ENCODE data around the gene CASP5. TPM values are rescaled to one million over a fixed set of nuclear protein-coding genes. Genes with fewer than 3 reads are reported as not detected.
A peak's percentile ranks its signal among the peaks of the same experiment; 100 is the strongest.

Gene CASP5
- total RNA-seq, 1 experiment from 2014 or later = not detected

GRCh38 chr11:105000167-105000566 is 22.8 kb downstream of the CASP5 start (continued):
- TF ChIP-seq ARID4B (CRISPR knock-in tag; IDR thresholded peaks at IDR 0.05; ENCODE audit: borderline replicate concordance) (no peak), ZNF512 (CRISPR knock-in tag; IDR thresholded peaks at IDR 0.05; ENCODE audit: borderline replicate concordance) (no peak), FOXP4 (CRISPR knock-in tag; IDR thresholded peaks at IDR 0.05) (no peak), PRDM15 (CRISPR knock-in tag; IDR thresholded peaks at IDR 0.05) (no peak)
- TF ChIP-seq, protein P1, sequence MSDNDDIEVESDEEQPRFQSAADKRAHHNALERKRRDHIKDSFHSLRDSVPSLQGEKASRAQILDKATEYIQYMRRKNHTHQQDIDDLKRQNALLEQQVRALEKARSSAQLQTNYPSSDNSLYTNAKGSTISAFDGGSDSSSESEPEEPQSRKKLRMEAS (CRISPR knock-in tag; IDR thresholded peaks at IDR 0.05) = 0 out of 2 replicates have a peak, but pooled peaks have one; percentile 3
- TF ChIP-seq, protein P2, sequence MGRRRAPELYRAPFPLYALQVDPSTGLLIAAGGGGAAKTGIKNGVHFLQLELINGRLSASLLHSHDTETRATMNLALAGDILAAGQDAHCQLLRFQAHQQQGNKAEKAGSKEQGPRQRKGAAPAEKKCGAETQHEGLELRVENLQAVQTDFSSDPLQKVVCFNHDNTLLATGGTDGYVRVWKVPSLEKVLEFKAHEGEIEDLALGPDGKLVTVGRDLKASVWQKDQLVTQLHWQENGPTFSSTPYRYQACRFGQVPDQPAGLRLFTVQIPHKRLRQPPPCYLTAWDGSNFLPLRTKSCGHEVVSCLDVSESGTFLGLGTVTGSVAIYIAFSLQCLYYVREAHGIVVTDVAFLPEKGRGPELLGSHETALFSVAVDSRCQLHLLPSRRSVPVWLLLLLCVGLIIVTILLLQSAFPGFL (CRISPR knock-in tag; IDR thresholded peaks at IDR 0.05; ENCODE audit: borderline replicate concordance) = no peak

GRCh38 chr11:104999721-105000120 is 23.2 kb downstream of the CASP5 start:
- no peaks in the 10 kb centered on the region for H3K27me3 Mint-ChIP-seq (ENCODE audit: low read depth)
- H3K4me3 Mint-ChIP-seq = no peak overlapping the region
- H3K9me3 Mint-ChIP-seq = peaks cover 28% of the 10 kb centered on the region
- CTCF ChIA-PET = no interaction called here
- POLR2A ChIA-PET = no interaction called here
- TF ChIP-seq SP1 (CRISPR knock-in tag; conservative IDR thresholded peaks at IDR 0.05) = no peak
- no peak for TF ChIP-seq ZNF396 (CRISPR knock-in tag; IDR thresholded peaks at IDR 0.05; ENCODE audit: borderline replicate concordance)
- no peak for TF ChIP-seq HMGA2 (CRISPR knock-in tag; IDR thresholded peaks at IDR 0.05)
- TF ChIP-seq E2F5 (CRISPR knock-in tag; IDR thresholded peaks at IDR 0.05) = no peak
- TF ChIP-seq AR (CRISPR knock-in tag; IDR thresholded peaks at IDR 0.05) = no peak
- TF ChIP-seq, protein P3, sequence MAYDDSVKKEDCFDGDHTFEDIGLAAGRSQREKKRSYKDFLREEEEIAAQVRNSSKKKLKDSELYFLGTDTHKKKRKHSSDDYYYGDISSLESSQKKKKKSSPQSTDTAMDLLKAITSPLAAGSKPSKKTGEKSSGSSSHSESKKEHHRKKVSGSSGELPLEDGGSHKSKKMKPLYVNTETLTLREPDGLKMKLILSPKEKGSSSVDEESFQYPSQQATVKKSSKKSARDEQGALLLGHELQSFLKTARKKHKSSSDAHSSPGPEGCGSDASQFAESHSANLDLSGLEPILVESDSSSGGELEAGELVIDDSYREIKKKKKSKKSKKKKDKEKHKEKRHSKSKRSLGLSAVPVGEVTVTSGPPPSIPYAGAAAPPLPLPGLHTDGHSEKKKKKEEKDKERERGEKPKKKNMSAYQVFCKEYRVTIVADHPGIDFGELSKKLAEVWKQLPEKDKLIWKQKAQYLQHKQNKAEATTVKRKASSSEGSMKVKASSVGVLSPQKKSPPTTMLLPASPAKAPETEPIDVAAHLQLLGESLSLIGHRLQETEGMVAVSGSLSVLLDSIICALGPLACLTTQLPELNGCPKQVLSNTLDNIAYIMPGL (CRISPR knock-in tag; IDR thresholded peaks at IDR 0.05) = no peak
- H3K27ac Mint-ChIP-seq = no peak overlapping the region
- H3K36me3 Mint-ChIP-seq = no peaks in the 10 kb centered on the region; the same call in 1 of the 2 replicates
- no peak for DNase-seq (ENCODE audit: low spot score)
- ATAC-seq = no peak
- H3K4me1 Mint-ChIP-seq = peaks cover 5% of the 10 kb centered on the region

Data from WTC11 (cell line).